Measurements from ENCODE around the gene MPP7.
"Not testable (repeated sequence)": the region's sequence is repeated elsewhere in the genome, so short reads cannot be mapped to it uniquely, and the experiment has no call there.

MPP7 gene

DNA sequence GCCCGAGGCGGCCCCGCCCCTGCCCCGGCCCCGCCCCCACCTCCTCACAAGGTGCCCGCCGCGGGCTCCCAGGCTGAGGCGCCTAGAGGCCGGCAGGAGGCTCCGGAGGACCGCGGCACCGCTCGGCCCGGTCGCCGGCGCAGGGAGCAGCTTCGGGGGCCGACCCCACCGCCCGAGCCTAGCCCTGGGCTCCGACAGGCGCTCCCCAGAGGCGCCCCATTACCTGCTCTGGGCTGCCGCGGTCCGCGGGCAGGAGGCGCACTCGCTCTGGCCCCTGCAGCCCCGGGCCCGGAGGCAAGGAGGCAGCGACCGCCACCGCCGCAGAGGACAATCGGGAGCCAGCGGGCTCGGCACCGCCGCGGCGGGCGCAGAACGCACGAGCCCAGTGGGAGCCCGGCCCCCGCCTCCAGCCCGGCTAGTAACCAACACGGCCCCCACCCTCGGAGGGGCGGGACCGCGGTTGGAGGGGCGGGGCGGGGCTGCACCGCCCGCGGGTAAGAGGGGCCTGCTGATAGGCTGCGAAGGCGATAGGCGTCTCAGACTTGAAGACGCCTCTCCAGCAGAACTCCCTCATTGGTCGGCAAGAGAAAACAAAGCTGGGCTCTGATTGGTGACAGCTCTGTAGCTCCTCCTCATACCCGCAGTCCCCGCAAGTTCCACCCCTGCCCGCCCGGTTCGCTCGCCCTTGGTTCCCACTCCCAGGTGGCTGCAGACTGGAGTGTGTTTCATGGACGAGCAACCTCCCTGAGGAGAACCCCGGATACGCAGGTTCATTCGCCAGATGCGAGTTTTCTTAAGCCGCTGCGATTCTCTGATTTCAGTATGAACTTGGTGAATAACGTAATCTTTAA, at the start of gene MPP7:
Gene MPP7, minus strand, starts transcription at position 427 of the 851 bp plus-strand sequence. CDS start 64,460 bp downstream, outside the sequence.
- DNase-seq = peak; percentile 69

DNA sequence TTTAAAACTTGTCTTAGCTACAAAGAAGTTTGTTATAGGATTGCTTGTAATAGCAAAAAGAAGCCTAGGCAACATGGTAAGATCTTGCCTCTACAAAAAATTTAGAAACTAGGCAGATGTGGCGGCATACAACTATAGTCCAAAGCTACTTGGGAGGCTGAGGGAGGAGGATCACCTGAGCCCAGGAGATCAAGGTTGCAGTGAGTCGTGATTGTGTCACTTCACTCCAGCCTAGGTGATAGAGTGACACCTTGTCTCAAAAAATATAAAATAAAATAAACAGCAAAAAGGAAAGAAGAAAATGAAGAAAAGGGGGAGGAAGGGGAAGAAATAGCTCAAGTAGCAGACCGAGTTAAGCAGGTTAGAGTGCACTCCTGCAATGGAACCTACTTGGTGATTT, 47.0 kb upstream of the MPP7 start:
- DNase-seq = no peak

DNA sequence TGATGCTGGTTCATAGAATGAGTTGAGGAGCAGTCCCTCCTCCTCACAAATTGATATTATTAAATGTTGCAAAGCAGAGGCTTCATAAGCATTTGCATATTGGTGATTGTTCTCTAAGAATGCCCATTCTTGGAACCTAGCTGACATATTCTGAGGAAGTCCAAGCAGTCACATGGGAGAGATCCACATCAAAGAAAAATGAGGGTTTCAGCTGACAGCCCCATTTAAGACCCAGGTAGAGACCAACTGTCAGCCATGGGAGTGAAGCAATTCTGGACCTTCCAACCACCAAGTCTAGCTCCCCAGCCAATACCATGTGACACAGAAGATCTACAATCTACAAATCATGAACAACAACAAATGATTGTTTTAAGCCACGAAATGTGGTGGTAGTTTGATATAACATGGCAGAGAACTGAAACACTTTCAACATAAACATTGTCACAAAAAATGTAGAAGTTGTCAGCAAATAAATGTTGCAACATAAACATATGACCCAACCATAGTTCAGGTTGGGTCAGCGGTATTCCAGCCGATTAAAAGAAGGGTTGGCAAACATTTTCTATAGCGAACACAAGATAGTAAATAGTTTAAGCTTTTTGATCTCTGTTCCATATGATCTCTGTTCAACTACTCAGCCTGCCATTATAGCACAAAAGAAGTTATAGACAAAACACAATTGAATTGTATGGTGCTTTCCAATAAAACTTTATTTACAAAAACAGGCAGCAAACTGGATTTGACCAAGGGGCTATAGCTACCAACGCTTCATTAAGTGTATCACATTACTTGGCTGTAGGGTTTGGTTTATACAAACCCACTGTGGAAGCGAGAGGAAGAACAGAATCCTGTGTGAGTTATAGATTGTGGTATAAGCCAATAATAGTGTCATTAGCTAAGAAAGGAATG, 41.4 kb upstream of the MPP7 start:
- DNase-seq = no peak

DNA sequence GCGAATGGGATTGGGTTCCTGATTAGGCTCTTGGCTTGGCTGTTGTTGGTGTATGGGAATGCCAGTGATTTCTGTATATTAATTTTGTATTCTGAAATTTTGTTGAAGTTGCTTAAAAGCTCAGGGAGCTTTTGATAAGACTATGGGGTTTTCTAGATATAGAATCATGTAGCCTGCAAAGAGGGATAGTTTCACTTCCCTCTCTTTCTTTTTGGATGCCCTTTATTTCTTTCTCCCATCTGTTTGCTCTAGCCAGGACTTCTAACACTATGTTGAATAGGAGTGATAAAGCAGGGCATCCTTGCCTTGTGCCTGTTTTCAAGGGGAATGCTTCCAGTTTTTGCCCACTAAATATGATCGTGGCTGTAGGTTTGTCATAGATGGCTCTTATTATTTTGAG, 40.4 kb upstream of the MPP7 start:
- no peak for DNase-seq

- DNase-seq = not testable (repeated sequence)
Measured at GRCh38 chr10:28341679-28342078, 38.8 kb upstream of the MPP7 start.

GRCh38 chr10:28332726-28333125, 29.9 kb upstream of the MPP7 start:
- DNase-seq = no peak

- no peak for DNase-seq
Measured at GRCh38 chr10:28331841-28332240, 29.0 kb upstream of the MPP7 start.

DNA sequence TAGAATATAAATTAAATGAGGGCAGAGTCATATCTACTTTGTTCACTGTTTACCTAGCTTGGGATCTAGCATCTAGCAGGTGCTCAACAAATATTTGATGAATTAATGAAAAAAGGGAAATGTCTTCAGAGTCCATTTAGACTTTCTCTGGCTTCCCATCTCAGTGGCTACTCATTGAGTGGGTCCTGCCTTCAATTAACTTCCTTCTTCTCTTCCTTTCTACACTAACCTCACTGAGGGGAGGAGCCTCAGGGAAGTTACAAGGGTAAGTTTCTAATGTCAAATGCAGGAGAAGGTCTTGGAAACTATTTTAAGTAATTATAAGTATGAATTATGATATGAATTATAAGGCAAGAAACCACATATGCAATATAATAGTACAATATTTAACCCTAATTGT, 28.2 kb upstream of the MPP7 start:
- DNase-seq = no peak

GRCh38 chr10:28328346-28328745, 25.5 kb upstream of the MPP7 start:
- DNase-seq = no peak

GRCh38 chr10:28327491-28327880, 24.6 kb upstream of the MPP7 start:
- no peak for DNase-seq

GRCh38 chr10:28326516-28327490, 23.9 kb upstream of the MPP7 start:
- no peak for DNase-seq

GRCh38 chr10:28320799-28321198, 17.9 kb upstream of the MPP7 start:
- no peak for DNase-seq

DNA sequence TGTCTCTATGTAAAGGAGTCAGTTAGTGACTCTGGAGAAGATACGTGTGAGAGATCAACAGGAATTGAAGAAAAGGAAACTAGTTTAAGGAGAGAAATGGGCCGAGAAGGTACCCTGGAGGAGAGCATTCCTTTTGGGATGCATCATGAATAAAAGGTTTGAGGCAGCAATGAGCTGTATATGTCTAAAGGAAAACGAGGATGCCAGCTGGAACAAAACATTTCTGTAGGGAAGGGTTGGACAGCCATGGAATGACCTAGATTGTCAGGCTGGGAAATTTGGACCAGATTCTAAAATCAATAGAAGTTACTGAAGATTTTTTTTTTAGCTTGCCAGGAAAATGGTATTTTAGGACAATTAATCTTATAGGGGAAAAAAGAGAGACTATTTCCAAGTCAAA, 17.2 kb upstream of the MPP7 start:
- DNase-seq = no peak

- not testable (repeated sequence) for DNase-seq
Measured at GRCh38 chr10:28319061-28319460, 16.2 kb upstream of the MPP7 start.

- no peak for DNase-seq
Measured at GRCh38 chr10:28318626-28319025, 15.8 kb upstream of the MPP7 start.

DNA sequence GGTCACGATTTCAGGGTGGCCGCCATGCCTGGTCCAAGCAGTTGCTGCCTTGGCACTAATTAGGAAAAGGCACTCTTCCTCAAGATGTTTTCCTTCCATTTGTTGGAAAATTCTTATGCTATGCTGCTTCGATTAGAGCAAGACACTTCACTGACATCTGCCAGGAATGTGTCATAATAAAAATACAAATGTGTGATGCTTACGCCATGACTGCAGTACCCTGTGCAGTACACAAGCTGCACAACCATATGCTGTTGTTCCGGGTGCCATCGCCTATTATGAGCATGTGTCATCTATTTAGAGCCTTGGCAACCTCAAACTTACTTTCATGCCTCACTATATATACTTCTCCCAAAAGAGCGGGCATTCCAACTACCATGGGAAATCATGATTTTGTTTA, 14.9 kb upstream of the MPP7 start:
- no peak for DNase-seq

DNA sequence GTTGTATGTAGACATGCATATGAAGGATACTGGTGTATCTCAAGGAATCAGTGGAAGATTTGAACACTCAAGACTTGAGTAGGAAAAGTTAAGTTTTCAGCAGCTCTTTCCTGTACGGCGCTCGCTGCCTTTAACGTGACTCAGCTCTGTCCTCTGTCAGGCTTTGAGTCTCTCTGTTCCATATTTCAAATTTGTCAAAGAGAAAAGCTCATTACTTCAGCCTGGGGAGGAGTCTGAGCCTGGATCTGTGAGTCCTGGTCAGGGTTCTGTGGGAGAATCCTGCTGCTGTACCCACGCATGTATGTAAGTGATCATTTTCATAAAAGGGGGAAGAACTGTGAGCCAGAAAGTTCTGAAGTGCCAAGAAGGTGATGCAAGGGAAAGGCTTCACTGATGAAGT, 13.8 kb upstream of the MPP7 start:
- no peak for DNase-seq

DNA sequence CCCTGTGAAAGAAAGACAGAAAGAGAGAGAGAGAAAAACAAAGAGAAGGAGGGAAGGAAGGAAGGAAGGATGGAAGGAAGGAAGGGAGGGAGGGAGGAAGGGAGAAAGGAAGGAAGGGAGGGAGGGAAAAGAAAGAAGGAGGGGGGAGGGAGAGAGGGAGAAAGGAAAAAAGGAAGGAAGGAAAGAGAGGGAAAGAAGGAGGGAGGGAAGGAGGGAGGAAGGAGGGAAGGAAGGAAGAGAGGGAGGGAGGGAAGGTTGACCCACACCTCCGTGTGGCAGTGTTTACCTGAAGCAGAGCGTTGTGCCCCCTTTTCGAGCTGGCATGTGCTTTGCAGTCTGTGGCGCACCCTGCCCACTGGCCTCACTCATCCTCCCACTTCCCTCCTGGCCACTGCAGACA, 12.3 kb upstream of the MPP7 start:
- no peak for DNase-seq

- no peak for DNase-seq
Measured at GRCh38 chr10:28314211-28314610, 11.3 kb upstream of the MPP7 start.

DNA sequence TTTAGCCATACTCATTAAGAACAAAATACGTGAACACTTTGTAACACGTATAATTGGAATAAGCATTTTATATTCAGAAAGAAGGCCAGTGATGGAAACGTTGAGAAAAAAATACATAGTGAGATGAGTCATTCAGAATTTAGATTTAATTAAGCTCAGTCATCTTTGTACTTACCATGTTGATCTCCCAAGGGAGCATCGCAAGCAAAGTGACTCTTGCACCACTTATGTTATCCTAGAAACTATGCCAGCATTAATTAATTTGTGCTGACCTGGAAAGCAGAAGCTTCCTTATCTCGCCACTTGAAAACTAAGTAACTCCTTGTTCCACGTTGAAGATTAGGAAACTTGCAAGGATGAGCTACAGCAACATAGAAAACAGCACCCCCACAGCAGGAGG, 9.7 kb upstream of the MPP7 start:
- no peak for DNase-seq

- DNase-seq = no peak
Measured at GRCh38 chr10:28311104-28311503, 8.2 kb upstream of the MPP7 start.

DNA sequence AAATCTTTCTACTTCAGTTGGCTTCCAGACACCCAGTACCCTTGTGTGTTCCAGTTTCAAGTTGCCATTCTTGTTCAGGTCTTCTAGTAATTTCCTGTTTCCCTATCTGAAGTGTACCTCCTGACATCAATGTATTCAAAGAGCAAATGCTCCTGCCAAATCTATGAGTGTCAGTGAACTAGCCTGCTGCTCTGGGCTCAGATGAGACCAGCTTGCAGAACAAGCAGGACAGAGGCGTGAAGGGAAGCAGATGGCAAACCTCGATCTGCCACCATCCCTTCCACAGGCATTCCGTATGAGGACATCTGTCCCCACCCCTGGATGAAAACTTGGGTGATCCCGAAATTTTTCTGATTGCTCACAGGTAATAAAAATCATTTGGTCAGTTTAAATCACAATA, 4.4 kb upstream of the MPP7 start:
- no peak for DNase-seq

DNA sequence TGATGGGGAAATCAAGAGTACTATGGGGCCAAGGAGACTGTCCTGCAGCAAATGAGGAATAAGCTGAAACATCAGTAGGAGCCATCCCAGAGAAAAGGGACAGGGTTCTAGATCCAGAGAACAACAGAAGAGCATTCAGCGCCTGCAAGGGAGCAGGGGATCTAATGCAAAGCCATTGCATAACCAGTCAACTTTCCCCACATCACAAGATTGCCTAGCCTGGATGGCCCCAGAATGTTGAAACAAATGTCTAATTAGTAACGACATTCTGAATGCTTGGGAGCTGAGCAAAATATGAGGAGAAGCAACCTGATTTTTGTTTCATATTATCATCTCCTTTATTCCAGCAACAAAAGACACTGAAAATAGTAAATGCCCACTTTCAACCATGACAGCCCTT, 2.7 kb upstream of the MPP7 start:
- no peak for DNase-seq
